ENCODE data around the gene DNMT3B.
A peak's percentile ranks its signal among the peaks of the same experiment; 100 is the strongest.
"Not testable (repeated sequence)": the region's sequence is repeated elsewhere in the genome, so short reads cannot be mapped to it uniquely, and the experiment has no call there.

The DNMT3B gene

DNA sequence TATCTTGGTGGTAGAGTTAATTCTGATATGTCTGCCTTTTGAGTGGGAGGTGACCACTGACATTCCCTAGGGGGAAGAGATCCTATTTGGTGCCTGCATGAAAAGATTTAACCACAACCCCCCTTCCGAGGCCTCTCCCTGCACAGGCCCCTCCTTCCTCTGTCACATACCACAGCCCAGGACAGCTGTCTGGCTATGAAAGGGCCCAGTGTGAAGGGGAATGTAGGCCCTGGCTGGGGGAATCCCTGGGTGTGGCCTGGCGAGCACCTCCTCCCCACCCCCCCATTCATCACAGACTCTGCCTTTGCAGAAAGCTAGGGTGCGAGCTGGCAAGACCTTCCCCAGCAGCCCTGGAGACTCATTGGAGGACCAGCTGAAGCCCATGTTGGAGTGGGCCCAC is 30.1 kb downstream of the DNMT3B start:
- DNase-seq = peak in 1 of 3 donors; percentile 22

DNA sequence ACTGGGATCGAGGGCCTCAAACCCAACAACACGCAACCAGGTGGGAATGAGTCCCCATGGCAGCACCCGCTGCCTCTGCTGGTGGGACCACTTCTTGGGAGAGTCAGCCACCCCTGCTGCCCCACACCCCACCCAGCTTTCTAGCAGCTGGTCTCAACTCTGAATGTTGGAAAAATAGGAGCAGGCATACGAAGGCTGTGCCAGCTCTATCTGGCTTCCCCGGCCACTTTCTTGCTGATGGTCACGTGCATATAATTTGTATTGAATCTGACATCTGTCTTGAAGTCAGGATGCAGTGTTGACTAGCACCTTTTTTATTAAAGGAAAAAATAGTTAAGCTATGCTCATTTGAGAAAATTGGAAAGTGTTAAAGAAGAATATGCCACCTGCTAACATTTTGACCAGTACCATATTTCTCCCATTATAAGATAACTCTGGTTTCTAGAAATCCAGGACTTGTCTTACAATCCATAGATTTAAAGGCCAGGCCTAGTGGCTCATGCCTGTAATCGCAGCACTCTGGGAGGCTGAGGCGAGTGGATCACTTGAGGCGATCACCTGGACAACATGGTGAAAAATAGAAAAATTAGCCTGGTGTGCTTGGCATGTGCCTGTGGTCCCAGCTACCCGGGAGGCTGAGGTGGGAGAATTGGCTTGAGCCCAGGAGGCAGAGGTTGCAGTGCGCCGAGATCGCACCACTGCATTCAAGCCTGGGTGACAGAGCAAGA is 30.7 kb downstream of the DNMT3B start:
- DNase-seq = no peak

GRCh38 chr20:32796383-32796948 is 34.3 kb downstream of the DNMT3B start:
- DNase-seq = no peak

DNA sequence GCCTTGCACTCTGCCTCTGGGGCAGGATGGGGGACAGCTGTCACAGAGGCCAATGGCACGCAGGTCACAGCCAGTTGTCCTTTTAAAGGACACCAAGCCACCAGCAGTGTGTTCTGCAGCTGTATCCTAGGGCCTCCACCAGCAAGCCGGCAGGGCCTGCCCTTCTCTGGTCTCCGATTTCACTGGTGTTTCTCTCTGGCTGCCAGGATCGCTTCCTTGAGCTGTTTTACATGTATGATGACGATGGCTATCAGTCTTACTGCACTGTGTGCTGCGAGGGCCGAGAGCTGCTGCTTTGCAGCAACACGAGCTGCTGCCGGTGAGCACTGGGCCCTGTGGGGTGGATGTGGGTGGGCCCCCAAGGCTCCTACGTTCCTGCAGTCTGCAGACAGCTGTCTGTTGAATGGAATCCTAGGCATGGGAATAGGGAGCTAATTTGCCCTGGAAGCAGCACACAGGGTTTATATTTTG is 34.8 kb downstream of the DNMT3B start:
- no peak for DNase-seq

- DNase-seq = not testable (repeated sequence)
Observed at GRCh38 chr20:32797571-32797970, 35.4 kb downstream of the DNMT3B start.

DNA sequence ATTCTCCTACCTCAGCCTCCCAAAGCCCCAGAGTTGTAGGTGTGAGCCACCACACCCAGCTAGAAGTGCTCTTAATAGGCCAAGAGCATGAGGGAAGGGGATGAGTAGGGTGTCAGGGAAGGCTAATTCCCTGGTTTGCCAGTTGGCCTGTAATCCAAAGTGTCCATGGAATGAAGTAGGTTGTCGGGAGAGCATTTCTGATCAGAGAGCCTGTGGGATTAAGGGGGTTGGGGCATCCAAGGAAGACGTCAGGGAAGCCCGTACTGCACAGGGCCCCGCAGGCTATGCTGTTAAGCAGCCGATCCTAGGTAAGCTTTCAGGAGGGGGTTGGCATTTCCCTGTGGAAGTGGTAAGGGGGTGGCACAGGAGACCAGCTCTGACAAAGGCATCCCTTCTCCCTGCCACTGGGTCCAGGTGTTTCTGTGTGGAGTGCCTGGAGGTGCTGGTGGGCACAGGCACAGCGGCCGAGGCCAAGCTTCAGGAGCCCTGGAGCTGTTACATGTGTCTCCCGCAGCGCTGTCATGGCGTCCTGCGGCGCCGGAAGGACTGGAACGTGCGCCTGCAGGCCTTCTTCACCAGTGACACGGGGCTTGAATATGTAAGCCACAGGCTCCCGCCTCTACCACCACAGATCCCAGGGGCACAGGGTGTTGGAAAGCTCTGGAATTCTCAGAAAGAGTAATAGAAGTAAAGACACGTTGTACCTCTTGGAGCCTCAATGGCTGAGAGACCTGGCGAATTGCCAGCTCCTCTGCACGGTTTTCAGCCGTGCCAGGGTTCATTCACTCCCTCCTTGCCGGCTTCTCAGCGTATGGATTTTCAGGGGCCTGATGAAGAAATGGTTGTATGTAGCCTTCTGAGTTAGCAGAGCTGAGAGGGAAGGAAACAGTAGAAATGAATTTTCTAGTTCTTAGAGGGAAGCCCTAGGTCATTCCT is 36.1 kb downstream of the DNMT3B start:
- DNase-seq = no peak

DNA sequence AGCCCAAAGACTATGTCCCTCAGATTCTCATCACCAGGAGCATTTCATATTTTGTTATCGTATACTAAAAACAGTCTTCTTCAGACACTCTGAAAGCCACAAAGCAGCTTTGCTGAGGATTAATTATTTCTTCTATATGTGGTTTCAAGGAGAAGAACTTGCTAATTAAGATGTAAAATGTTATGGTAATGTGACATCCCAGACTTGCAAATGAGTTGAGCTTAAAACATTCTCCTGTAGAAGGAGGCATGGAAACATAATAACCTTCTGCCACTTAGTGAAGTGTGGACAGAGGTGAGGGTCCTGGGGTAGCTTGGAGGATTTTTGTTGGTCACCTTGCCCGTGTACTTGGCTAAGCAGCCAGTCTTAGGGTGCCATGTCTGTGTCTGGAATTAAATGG is 40.9 kb downstream of the DNMT3B start:
- no peak for DNase-seq

DNA sequence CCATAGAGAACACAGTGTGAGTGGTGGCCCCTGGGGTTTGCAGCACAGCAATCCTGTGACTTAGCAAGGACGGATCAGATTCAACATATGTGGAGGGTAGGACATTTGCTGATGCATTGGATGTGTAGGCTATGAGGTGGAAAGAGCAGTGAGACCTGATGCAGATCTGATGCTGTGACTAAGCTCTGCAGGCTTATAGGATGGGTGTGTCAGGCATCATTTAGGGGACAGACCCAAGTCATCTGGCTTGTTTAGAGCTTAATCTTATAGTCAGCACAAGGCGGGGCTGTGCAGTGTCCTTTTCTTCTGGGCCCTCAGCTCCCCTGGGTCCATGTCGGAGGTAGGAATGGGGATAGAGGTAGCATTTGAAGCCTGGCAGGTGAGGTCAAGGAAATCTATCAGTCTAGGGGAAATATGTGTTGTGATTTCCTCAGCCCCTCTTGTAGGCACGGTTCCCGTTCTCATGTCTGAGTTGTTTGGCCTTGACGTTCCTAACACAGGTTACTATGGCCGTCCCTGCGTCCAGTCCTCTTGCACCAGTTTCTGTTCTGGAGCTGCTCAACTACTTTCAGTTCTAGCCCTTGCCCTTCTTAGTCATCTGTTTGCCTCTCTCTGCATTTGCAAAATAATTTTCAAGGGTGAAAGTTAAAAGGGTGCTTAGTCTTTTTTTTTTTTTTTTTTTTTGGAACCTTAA is 42.0 kb downstream of the DNMT3B start:
- DNase-seq = no peak

- no peak for DNase-seq
Observed at GRCh38 chr20:32804817-32805216, 42.6 kb downstream of the DNMT3B start.

DNA sequence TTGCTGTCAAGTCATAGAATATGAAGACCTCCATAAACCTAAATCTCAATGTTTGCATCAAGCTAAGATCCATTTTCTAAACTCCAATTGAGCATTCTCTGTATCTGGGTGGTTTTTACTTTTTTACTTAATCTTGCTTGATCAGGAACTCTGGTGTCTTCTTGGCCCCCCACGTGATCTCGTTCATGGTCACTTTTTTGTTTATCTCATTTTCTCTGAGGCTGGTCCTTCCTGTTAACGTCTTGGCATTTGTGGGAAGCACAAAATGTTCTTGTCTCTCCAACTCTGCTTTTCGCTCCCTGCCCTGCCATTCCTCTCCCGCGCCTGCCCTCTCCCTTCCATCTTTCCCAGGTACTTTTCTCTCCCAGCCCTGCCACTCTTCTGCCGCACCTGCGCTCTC is 43.5 kb downstream of the DNMT3B start:
- no peak for DNase-seq

DNA sequence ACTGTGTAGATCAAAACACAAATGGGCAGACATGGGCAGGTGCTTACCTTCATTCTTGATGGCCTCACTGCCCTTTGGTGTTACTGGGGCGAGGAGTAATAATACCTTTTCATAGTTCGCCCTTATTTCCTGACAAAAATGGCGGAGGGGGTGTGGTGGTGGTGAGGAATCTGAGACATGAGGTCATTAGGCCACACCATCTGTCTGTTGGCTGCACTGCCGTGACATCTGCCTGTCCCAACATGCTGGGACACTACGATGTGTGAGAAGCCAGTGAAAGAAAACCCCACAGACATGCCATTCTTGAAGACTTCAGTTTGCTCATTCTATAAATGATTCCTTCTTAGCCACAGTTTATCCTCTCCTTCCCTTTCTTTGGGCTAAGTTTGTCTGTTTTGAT is 44.2 kb downstream of the DNMT3B start:
- no peak for DNase-seq

- no peak for DNase-seq
Observed at GRCh38 chr20:32807706-32808105, 45.5 kb downstream of the DNMT3B start.

- DNase-seq = no peak
Observed at GRCh38 chr20:32808438-32808837, 46.3 kb downstream of the DNMT3B start.

DNA sequence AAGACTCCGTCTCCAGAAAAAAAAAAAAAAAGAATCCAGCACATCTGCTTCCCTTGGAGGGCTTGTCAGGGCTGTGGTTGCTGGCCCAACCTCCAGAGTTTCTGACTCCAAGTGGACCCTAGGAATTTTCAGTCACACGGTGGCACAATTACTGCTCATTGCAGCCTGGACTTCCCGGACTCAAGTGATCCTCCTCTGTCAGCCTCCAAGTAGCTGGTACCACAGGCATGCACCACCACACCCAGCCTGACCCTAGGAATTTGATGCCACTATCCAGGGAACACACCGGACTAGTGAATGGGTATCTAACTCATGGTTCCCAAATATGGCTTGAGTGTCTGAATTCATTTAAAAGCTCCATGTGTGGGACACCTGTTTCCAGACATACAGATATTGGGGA is 47.7 kb downstream of the DNMT3B start:
- DNase-seq = no peak

DNA sequence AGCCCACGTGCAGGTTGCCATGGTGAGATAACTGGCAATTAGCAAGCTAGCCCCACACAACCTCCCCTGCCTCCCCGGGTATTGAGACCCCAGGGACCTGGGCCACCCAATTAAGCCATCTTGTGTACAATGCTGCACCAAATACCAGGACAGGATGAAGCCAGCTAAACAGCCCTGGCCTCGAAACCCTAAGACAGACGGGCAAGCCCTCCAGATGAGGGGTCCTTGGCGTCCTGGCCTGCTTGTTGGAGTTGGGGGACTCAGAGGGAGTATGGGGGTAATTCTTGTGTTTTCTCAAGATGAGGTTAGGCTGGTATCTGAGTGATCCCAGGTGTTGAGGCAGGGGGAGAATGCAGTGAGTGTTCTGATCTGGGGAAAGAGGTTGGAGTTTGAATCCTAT is 48.8 kb downstream of the DNMT3B start:
- no peak for DNase-seq

DNA sequence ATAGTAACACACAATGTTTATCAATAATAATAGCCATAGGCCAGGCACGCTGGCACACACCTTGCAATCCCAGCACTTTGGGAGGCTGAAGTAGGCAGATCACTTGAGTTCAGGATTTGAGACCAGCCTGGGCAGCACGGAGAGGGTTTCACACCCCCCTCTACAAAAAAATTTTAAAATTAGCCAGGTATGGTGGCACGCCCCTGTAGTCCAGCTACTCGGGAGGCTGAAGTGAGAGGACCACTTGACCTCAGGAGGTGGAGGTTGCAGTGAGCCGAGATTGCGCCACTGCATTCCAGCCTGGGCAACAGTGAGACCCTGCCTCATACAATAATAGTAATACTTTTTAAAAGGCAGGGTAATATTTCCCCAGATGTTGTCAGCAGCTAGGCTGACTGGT is 49.7 kb downstream of the DNMT3B start:
- no peak for DNase-seq

GRCh38 chr20:32819992-32820697 is 58.0 kb downstream of the DNMT3B start:
- DNase-seq = peak in 2 of 3 donors; percentile 25 to 88

- DNase-seq = peak in 2 of 3 donors; percentile 17 to 25
Observed at GRCh38 chr20:32820698-32821377, 58.7 kb downstream of the DNMT3B start.

GRCh38 chr20:32822225-32822624 is 60.0 kb downstream of the DNMT3B start:
- DNase-seq = no peak

DNA sequence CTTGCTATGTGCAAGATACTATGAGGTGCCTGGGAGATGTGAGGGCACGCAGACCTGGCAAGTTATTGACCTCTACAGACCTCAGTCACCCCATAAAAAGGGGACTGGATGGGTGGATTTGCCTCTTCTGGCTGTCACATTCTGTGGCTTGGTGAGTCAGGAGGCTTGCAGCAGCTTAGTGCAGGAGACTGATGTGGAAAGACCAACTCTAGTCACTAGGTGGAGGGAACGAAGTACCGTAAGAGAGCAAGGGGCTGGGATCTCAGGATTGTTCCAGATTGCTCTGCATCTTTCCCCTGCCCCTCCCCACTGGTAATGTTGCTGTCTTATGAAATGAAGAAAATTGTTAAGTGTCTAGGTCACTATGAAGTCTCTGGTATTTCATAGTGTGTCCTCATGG is 60.9 kb downstream of the DNMT3B start:
- peak; percentile 66 to 75 (median 72) for DNase-seq

DNA sequence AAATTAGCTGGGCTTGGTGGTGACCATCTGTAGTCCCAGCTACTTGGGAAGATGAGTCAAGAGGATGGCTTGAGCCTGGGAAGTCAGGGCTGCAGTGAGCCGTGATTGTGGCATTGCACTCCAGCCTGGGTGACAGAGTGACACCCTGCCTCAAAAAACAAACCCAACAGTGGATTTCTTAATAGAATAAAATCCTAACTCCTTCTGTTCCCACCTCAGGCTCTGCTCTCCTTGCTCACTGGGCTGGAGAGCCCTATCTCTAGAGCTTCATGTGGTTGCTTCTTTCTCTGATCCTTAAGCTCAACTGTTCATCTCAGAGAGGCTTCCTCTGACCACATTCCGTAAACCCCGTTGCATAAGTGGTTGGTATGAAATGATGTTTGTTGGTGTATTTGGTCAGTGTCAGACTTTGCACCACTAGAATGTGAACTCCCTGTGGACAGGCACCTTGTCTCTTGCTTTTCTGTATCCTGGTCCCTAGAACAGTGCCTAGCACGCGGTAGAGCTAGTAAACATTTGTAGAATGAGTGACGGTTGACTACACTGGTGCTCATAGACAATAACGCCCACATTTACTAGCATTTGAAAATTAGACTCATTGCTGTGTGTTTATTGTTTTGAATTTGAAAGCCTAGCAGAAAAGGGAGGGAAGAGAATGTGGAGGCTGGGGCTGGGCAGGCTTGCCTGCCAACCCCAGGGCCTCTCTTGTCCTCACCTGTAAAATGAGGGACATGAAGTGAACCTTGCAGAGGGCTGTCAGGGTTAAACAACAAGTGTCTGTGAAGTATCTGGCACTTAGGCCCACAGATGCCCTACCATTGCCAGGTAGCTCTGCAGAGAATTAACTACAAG is 61.8 kb downstream of the DNMT3B start:
- peak; percentile 13 to 54 (median 35) for DNase-seq
